IMR-90 (cell line): Measurements from ENCODE around the gene TMEM231. TPM values are rescaled to one million over a fixed set of nuclear protein-coding genes. Genes with fewer than 3 reads are reported as not detected.

Experiments
- ATAC-seq: fragments of 200-7000 bp; cut with Tn5 transposase; 2 replicates; pipeline ENCODE4 v1.9.1; 2020; ENCODE audit warnings: low read depth, mild to moderate bottlenecking, moderate library complexity
- BruUV-seq: library from RNA; stranded (reverse); fragments of 400-500 nt; replicated peaks from 2 replicates; lab custom pipeline; 2021; lab: Mats Ljungman, UMichigan
- CTCF ChIA-PET: fragments of 300-600 bp; formaldehyde crosslinking; extraction: SDS; loops from one replicate; lab custom pipeline; 2021; ENCODE audit warnings: antibody characterized with exemption; lab: Yijun Ruan, JAX
- POLR2A ChIA-PET: fragments of 300-600 bp; sonication (Branson Sonifier 250); formaldehyde crosslinking; loops from one replicate; lab custom pipeline; 2022; ENCODE audit warnings: antibody characterized with exemption; ENCODE audit not compliant: unreplicated experiment; lab: Charles Lee
- DNase-seq: peaks from one replicate; pipeline ENCODE4 v3.0.0; 2013
- H2AFZ ChIP-seq: replicated peaks from 2 replicates; pipeline ENCODE3; 2013; ENCODE audit warnings: low read length, mild to moderate bottlenecking; ENCODE audit not compliant: poor library complexity
- H2AK5ac ChIP-seq: 2 replicates; pipeline ENCODE4 v1.6.1; 2013; ENCODE audit warnings: low read depth, low read length, inconsistent platforms
- H2AK9ac ChIP-seq: replicated peaks from 2 replicates; pipeline ENCODE3; 2013; ENCODE audit warnings: mild to moderate bottlenecking, low read depth, low read length, moderate library complexity; ENCODE audit not compliant: poor library complexity
- H2BK120ac ChIP-seq: 2 replicates; pipeline ENCODE4 v1.6.1; 2013; ENCODE audit warnings: low read depth, low read length, inconsistent platforms
- H2BK15ac ChIP-seq: 3 replicates; pipeline ENCODE4 v1.6.1; 2013; ENCODE audit warnings: low read depth, low read length, inconsistent platforms
- H2BK20ac ChIP-seq: 2 replicates; pipeline ENCODE4 v1.6.1; 2013; ENCODE audit warnings: low read depth, mild to moderate bottlenecking, inconsistent platforms, low read length, moderate library complexity
- H2BK5ac ChIP-seq: 2 replicates; pipeline ENCODE4 v1.6.1; 2013; ENCODE audit warnings: mild to moderate bottlenecking, low read depth, low read length, inconsistent platforms; ENCODE audit not compliant: poor library complexity, severe bottlenecking
- H3K14ac ChIP-seq: replicated peaks from 2 replicates; pipeline ENCODE4 v1.6.1; 2013; ENCODE audit warnings: low read depth, low read length, inconsistent platforms
- H3K18ac ChIP-seq: 2 replicates; pipeline ENCODE4 v1.6.1; 2013; ENCODE audit warnings: low read depth, low read length, control low read depth
- H3K23ac ChIP-seq: 2 replicates; pipeline ENCODE4 v1.6.1; 2013; ENCODE audit warnings: low read depth, low read length, inconsistent platforms
- H3K27ac ChIP-seq: 2 replicates; pipeline ENCODE4 v1.5.1; 2013; ENCODE audit warnings: mild to moderate bottlenecking, control low read depth, low read length; ENCODE audit not compliant: insufficient read depth
- H3K27me3 ChIP-seq: 2 replicates; pipeline ENCODE4 v1.6.1; 2013; ENCODE audit warnings: low read length; ENCODE audit not compliant: control insufficient read depth, insufficient read depth
- H3K36me3 ChIP-seq: 2 replicates; pipeline ENCODE4 v1.6.1; 2013; ENCODE audit warnings: low read length, mixed read lengths; ENCODE audit not compliant: control insufficient read depth, insufficient read depth
- H3K4ac ChIP-seq: 2 replicates; pipeline ENCODE4 v1.6.1; 2013; ENCODE audit warnings: low read depth, low read length, inconsistent platforms
- H3K4me1 ChIP-seq: 2 replicates; pipeline ENCODE4 v1.6.1; 2013; ENCODE audit warnings: low read length, mixed read lengths; ENCODE audit not compliant: control insufficient read depth, insufficient read depth
- H3K4me2 ChIP-seq: 2 replicates; pipeline ENCODE4 v1.6.1; 2013; ENCODE audit warnings: low read depth, mild to moderate bottlenecking, control low read depth, low read length, moderate library complexity
- H3K4me3 ChIP-seq: 2 replicates; pipeline ENCODE4 v1.5.1; 2013; ENCODE audit warnings: low read depth, mild to moderate bottlenecking, control low read depth, low read length, moderate library complexity; ENCODE audit not compliant: insufficient read depth
- H3K56ac ChIP-seq: 2 replicates; pipeline ENCODE4 v1.6.1; 2013; ENCODE audit warnings: low read length, inconsistent platforms; ENCODE audit not compliant: insufficient read depth; ENCODE audit errors: extremely low read depth
- H3K79me1 ChIP-seq, 2 experiments: 2 replicates each; pipeline ENCODE4 v1.6.1; 2013; ENCODE audit warnings: low read length in 2 of 2, inconsistent platforms in 1 of 2, low read depth in 1 of 2
- H3K9ac ChIP-seq: 2 replicates; pipeline ENCODE4 v1.6.1; 2013; ENCODE audit warnings: low read depth, low read length, control low read depth
- H3K9me1 ChIP-seq: 2 replicates; pipeline ENCODE4 v1.6.1; 2013; ENCODE audit warnings: low read length, inconsistent platforms; ENCODE audit not compliant: insufficient read depth
- H3K9me3 ChIP-seq: 2 replicates; pipeline ENCODE4 v1.6.1; 2013; ENCODE audit warnings: low read length; ENCODE audit not compliant: control insufficient read depth, insufficient read depth
- H4K20me1 ChIP-seq: 2 replicates; pipeline ENCODE4 v1.6.1; 2013; ENCODE audit warnings: low read length, inconsistent platforms; ENCODE audit not compliant: insufficient read depth
- H4K5ac ChIP-seq: 2 replicates; pipeline ENCODE4 v1.6.1; 2013; ENCODE audit warnings: mild to moderate bottlenecking, low read depth, low read length, control low read depth
- H4K8ac ChIP-seq, 2 experiments: 2 replicates each; pipeline ENCODE4 v1.6.1; 2013; ENCODE audit warnings: low read depth in 2 of 2, low read length in 2 of 2, control low read depth in 1 of 2, inconsistent platforms in 1 of 2
- H4K91ac ChIP-seq: 2 replicates; pipeline ENCODE4 v1.6.1; 2013; ENCODE audit warnings: low read depth, low read length, inconsistent platforms; ENCODE audit not compliant: insufficient read depth
- BHLHE40 ChIP-seq: fragments of 150-350 bp; IDR thresholded peaks from 2 replicates; pipeline ENCODE4 v1.6.1; 2016; ENCODE audit warnings: mild to moderate bottlenecking, low read depth, low read length
- CEBPB ChIP-seq: IDR thresholded peaks from 2 replicates; pipeline ENCODE4 v1.6.1; 2012; ENCODE audit warnings: low read depth, low read length, improper control_type of control experiment
- CHD1 ChIP-seq: IDR thresholded peaks from 2 replicates; pipeline ENCODE4 v1.6.1; 2012; ENCODE audit warnings: low read depth, low read length, improper control_type of control experiment
- CTCF ChIP-seq: conservative IDR thresholded peaks from 2 replicates; pipeline ENCODE4 v1.5.1; 2012; ENCODE audit warnings: mild to moderate bottlenecking, low read depth, low read length, improper control_type of control experiment
- ELK1 ChIP-seq: fragments of 150-350 bp; IDR thresholded peaks from 2 replicates; pipeline ENCODE4 v1.6.1; 2016; ENCODE audit warnings: low read depth, mild to moderate bottlenecking, low read length, moderate library complexity, borderline replicate concordance
- FOS ChIP-seq: fragments of 150-350 bp; IDR thresholded peaks from 2 replicates; pipeline ENCODE4 v1.6.1; 2016; ENCODE audit warnings: low read depth, low read length
- MAFK ChIP-seq: IDR thresholded peaks from 2 replicates; pipeline ENCODE4 v1.6.1; 2012; ENCODE audit warnings: low read depth, low read length, improper control_type of control experiment
- MAZ ChIP-seq: IDR thresholded peaks from 2 replicates; pipeline ENCODE4 v1.6.1; 2012; ENCODE audit warnings: low read depth, mild to moderate bottlenecking, low read length, improper control_type of control experiment, moderate library complexity, borderline replicate concordance
- MXI1 ChIP-seq: IDR thresholded peaks from 2 replicates; pipeline ENCODE4 v1.6.1; 2012; ENCODE audit warnings: low read depth, mild to moderate bottlenecking, low read length, moderate library complexity, borderline replicate concordance
- NFE2L2 ChIP-seq: fragments of 150-350 bp; IDR thresholded peaks from 2 replicates; pipeline ENCODE4 v1.6.1; 2016; ENCODE audit warnings: low read depth, mild to moderate bottlenecking, low read length
- POLR2A ChIP-seq: IDR thresholded peaks from 2 replicates; pipeline ENCODE4 v1.6.1; 2012; ENCODE audit warnings: mild to moderate bottlenecking, low read depth, low read length
- RAD21 ChIP-seq: IDR thresholded peaks from 2 replicates; pipeline ENCODE4 v1.6.1; 2012; ENCODE audit warnings: low read length, improper control_type of control experiment
- RCOR1 ChIP-seq: IDR thresholded peaks from 2 replicates; pipeline ENCODE4 v1.6.1; 2012; ENCODE audit warnings: mild to moderate bottlenecking, low read length, improper control_type of control experiment; ENCODE audit not compliant: insufficient replicate concordance
- RFX5 ChIP-seq: IDR thresholded peaks from 2 replicates; pipeline ENCODE4 v1.8.0; 2012; ENCODE audit warnings: low read depth, mild to moderate bottlenecking, low read length, moderate library complexity
- SMC3 ChIP-seq: fragments of 150-350 bp; IDR thresholded peaks from 2 replicates; pipeline ENCODE4 v1.6.1; 2016; ENCODE audit warnings: low read depth, mild to moderate bottlenecking, antibody characterized with exemption, low read length, moderate library complexity
- USF2 ChIP-seq: fragments of 150-350 bp; IDR thresholded peaks from 2 replicates; pipeline ENCODE4 v1.6.1; 2017; ENCODE audit warnings: mild to moderate bottlenecking, antibody characterized with exemption, low read length, low read depth
- WGBS, 2 experiments: methylation state at CpG; one replicate each; pipeline versions ENCODE4 v1.1.5 to v1.1.7; 2013; ENCODE audit warnings: missing lambda C conversion rate in 2 of 2; ENCODE audit not compliant: insufficient read length in 1 of 2; ENCODE audit errors: extremely low coverage in 2 of 2; 5-methylcytosine and 5-hydroxymethylcytosine counted together
- dilution Hi-C: fragments of 300-500 bp; cut with HindIII; formaldehyde crosslinking; loops from one replicate; pipeline ENCODE4 v1.14.3; 2018; ENCODE audit warnings: low sequenced_read_pairs; ENCODE audit not compliant: unreplicated experiment
- in situ Hi-C: fragments of 300-500 bp; cut with MboI; formaldehyde crosslinking; loops from 3 replicates; pipeline ENCODE4 v1.14.3; 2019; ENCODE audit warnings: low sequenced_read_pairs, inconsistent platforms, mixed read lengths
- intact Hi-C: fragments of 100-400 bp; cut with micrococcal nuclease; formaldehyde crosslinking; loops from 2 replicates; pipeline ENCODE4 v1.10.0; 2022
- polyA plus RNA-seq, 3 experiments: library from polyadenylated mRNA; depleted of rRNA; stranded (reverse); fragments of >200 nt; gene quantifications; 2 replicates each; pipeline ENCODE4 v1.2.3, GENCODE V29; 2012; ENCODE audit warnings: low replicate concordance in 1 of 3
- total RNA-seq: library from RNA; depleted of rRNA; stranded (reverse); fragments of >200 nt; gene quantifications from 2 replicates; pipeline ENCODE4 v1.2.3, GENCODE V29; 2012

Gene TMEM231
- total and polyA plus RNA-seq, 2 of the 4 experiments (the other 2 are of a cell fraction), result 10.6 to 15.4 TPM

GRCh38 chr16:75532142-75532765 lies 23.8 kb downstream of the TMEM231 start:
- BruUV-seq, result no TSS peak
- H2BK120ac ChIP-seq, result no peak overlapping the region
- no peaks in the 10 kb centered on the region for H3K4me1 ChIP-seq
- no peak overlapping the region for H3K4ac ChIP-seq
- H3K9me1 ChIP-seq, result no peaks in the 10 kb centered on the region
- no peak overlapping the region for H2BK20ac ChIP-seq
- DNase-seq, result no peak
- H4K5ac ChIP-seq, result no peak overlapping the region
- no peaks in the 10 kb centered on the region for H3K9me3 ChIP-seq
- no peaks in the 10 kb centered on the region for H4K20me1 ChIP-seq
- no peak overlapping the region for H3K27ac ChIP-seq
- POLR2A ChIA-PET, result no interaction called here
- intact Hi-C loops (no loop called here), in situ Hi-C loops (no loop called here), dilution Hi-C loops (no loop called here)
- H2BK5ac ChIP-seq, result no peak overlapping the region
- H3K36me3 ChIP-seq, result no peaks in the 10 kb centered on the region
- H3K9ac ChIP-seq, result no peak overlapping the region
- H4K91ac ChIP-seq, result no peak overlapping the region
- H3K4me3 ChIP-seq, result no peak overlapping the region
- TF ChIP-seq ELK1 (no peak), POLR2A (no peak), FOS (no peak), BHLHE40 (no peak), NFE2L2 (no peak), SMC3 (no peak), RAD21 (no peak), CEBPB (no peak), RFX5 (no peak), CTCF (no peak), MXI1 (no peak), CHD1 (no peak), USF2 (no peak), RCOR1 (no peak), MAFK (no peak), MAZ (no peak)
- no CpG with 5 or more reads among the region's 8 CpGs for WGBS, 2 experiments
- H2BK15ac ChIP-seq, result no peak overlapping the region
- no peak overlapping the region for H3K4me2 ChIP-seq
- CTCF ChIA-PET, result interaction anchor here (1.4 kb wide), 1 partner anchor 15 kb away, joined by 4 read pairs; no protein-coding TSS in a partner anchor
- peaks cover 19% of the 10 kb centered on the region for H3K27me3 ChIP-seq
- no peaks in the 10 kb centered on the region for H3K79me1 ChIP-seq
- H3K56ac ChIP-seq, result no peak overlapping the region
- no peak for ATAC-seq
- H2AFZ ChIP-seq, result no peak overlapping the region
- H3K14ac ChIP-seq, result no peak overlapping the region
- H3K23ac ChIP-seq, result no peak overlapping the region
- H3K18ac ChIP-seq, result no peak overlapping the region
- no peak overlapping the region for H4K8ac ChIP-seq
- no peak overlapping the region for H2AK9ac ChIP-seq
- H2AK5ac ChIP-seq, result no peak overlapping the region
